SK-MEL-5 (cell line): ENCODE results near the gene SYTL3. TPM values are rescaled to one million over a fixed set of nuclear protein-coding genes. Genes with fewer than 3 reads are reported as not detected.
A peak's percentile ranks its signal among the peaks of the same experiment; 100 is the strongest.

ENCODE experiments used
- DNase-seq: peaks from one replicate; pipeline ENCODE4 v3.0.0-alpha.2; 2016; ENCODE audit warnings: low read depth, low spot score
- in situ Hi-C: cut with HindIII; loops from 2 replicates; pipeline ENCODE4 v1.10.0; 2016; ENCODE audit warnings: low sequenced_read_pairs, high pct_unique_total_duplicates, low pct_unique_long_range_greater_than_20kb
- total RNA-seq: library from RNA; depleted of rRNA; stranded (reverse); fragments of >200 nt; shearing (Covaris generic); gene quantifications from 2 replicates; pipeline ENCODE4 v1.2.3, GENCODE V29; 2014

The SYTL3 gene
- total RNA-seq, 1 experiment from 2014 or later = 0.92 TPM

DNA sequence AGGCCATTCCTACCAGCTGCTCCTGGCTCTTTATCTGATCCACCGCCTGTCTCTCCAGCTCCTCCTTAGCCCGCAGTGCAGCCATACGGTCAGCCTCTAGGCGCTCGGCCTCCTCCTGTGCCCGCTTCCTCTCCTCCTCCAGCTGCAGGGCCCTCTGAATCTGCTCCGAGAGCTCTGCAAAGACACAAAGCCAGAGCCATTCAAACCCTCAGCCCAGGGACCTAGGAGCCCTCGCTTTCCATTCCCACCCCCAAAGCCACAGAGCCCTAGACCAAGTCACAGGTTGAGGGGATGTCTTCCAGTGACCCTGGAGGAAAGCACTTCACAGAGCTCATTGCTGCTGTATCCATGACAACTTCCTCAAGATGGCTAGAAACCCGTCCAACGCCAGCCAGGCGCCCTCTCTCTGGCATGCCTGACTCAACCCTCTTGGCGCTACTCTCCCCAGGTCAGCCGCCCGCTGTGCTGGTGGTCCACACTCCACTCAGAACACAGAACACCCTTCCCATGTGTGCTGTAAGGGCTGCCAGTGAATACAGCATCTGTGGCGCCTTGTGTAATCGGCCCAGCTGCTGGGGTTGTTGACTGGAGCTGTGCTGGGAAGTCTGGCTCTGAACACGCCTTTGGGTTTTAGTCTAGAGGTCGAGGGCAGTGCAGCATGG lies 120.0 kb downstream of the SYTL3 start:
- in situ Hi-C loops = no loop called here
- no peak for DNase-seq

DNA sequence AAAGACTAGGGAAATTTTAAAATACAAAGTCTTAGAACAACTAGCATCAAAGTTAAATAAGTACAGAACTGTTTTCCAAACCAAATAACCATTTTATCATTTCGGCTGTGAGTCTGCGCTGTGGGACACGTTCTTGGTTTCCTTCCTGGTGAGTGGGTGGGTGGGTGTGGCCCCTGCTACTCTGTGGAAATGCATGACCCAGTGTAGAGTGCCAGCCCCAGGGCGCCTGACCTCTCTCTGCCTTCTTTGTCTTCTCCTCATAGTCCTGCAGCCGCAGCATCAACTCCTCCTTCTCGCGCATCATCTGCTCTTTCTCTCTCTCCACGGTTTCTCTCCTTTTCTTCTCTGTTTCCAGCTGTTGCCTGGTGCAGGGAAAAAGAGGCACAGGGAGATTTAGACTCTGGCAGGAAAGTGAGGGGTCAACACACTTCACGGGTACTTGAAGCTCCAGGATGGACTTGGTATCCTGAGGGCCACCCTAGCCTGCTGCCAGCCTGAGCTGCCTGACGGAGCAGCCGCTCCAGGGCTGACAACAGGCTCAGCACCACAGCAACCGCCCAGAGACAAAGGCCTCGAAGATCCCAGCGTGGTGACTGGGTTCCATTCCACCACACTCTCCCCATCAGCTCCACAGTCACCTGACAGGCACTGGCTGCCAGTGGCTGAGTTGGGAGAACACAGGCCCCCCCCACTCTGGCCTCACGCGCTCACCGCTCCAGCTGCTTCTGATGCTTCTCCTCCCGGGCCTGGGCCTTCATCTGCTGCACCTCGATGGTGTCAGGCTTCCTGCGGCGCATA lies 120.9 kb downstream of the SYTL3 start:
- no peak for DNase-seq
- in situ Hi-C loops = no loop called here

GRCh38 chr6:158771399-158772152 lies 121.7 kb downstream of the SYTL3 start:
- in situ Hi-C loops = no loop called here
- DNase-seq = no peak

DNA sequence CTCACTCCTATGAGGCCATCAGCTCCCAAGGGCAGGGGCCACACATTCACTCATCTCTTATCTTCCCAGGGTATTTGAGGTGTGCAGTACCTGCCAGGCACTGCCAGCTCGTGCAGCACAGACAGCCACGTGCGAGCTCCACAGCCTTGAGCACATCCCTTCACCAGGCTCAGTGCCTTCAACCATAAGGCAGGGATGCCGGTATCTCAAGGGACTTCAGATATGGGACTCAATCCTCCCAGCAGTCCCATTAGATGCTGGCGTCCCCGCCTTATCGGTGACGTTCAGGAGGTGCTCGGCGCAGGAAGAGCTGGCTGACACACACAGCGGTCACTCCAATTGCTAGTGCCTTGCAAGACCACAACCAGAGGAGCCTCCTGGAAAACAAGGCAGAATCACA lies 122.3 kb downstream of the SYTL3 start:
- no peak for DNase-seq
- in situ Hi-C loops = no loop called here

- no peak for DNase-seq
- in situ Hi-C loops = no loop called here
Observed at GRCh38 chr6:158772851-158773371, 123.1 kb downstream of the SYTL3 start.

- DNase-seq = peak; percentile 43
- in situ Hi-C loops = no loop called here
Observed at GRCh38 chr6:158773581-158774449, 124.0 kb downstream of the SYTL3 start.

GRCh38 chr6:158774717-158775449 lies 125.0 kb downstream of the SYTL3 start:
- in situ Hi-C loops = no loop called here
- no peak for DNase-seq

- DNase-seq = no peak
- in situ Hi-C loops = no loop called here
Observed at GRCh38 chr6:158775832-158776231, 126.0 kb downstream of the SYTL3 start.

DNA sequence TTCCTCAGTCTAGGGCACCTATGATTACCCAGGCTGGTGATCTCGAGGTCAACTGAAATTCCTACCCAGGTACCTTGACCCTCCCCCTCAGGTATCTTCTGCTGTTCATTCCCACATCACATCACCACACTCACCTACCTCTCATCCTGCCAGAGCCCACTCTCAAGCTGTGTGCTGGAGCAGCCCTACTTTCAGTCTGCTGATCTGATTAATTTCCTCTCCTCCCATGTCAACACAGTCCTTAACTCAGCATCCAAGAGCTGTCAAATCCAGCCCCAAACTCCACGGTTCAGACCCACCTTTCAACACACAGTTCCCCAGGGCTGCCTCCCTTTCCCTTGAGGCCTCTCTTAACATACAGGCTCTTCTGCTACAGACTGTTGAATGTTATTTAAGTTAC lies 126.9 kb downstream of the SYTL3 start:
- in situ Hi-C loops = no loop called here

DNA sequence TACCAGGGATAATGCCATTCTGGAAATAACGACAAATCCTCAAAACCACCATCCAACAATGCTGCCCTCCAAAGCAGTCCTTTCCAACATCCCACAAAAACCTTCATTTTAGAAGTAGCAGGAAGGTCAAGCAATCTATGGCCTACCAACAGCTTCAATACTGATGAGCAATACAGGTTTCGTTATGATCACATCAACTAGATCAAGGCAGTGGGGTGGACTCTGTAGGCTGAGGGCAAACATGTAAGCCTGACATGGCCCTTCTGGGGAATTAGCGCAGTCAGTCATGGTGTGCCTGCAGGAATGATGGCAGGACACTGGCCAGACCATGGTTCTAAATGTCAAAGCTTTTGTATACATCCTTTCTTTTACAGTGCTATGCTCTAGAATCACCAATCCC lies 127.7 kb downstream of the SYTL3 start:
- in situ Hi-C loops = no loop called here
- DNase-seq = no peak

More for the DNA sequence above, 126.9 kb downstream of the SYTL3 start:
- DNase-seq = no peak

DNA sequence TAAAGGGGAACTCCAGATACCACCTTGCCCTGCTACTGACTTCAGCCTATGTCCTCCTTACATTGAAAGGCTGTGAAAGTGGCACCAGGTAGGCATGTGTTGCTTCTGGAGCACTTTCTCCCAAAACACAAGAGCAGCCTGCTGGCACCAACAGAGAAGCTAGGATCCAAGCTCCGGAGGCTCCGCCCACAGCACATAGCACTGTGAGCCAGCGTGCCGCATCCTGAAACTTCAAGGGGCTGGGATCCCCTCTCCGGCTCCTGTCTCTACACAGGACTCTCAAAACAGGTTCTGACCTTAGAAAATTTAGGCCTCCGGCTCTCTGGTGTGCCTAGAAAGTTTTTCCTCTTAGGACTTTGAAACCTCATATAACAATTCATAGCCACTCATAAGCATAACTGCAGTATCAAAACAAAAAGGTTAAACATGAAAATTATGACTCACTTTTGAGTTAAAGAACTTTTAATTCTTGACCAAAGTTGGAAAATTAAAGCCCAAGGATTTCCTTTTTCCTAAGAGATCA lies 128.2 kb downstream of the SYTL3 start:
- in situ Hi-C loops = no loop called here
- no peak for DNase-seq

DNA sequence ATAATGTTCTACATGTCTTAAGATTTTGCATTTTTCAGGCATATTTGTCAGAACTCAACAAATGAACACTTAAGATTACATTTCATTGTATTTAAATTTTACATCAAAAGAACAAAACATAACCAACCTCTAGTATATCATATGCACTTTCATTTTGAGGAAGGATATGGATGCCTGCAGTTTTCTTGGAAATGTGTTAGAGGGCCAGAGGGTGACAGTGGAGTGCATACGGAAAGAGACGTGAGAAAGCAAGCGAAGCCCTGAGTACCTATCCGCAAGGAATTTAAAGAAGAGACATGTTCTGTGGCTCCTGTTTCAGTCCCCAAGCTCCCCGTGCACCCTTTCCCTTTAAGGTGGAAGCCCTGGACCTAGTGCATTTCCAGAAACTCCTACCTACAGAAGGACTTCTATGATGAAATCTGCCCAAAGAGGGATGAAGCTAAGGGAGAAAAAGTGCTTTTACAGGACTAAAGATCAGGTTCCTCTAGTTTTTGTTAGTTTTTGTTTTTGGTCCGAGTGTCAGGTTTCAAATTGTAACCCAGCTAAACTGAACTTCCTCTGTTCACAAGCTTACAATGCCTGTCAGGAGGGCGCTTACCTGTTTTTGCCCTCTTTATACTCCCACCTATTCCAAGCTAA lies 130.5 kb downstream of the SYTL3 start:
- in situ Hi-C loops = no loop called here

GRCh38 chr6:158780988-158781691 lies 131.3 kb downstream of the SYTL3 start:
- in situ Hi-C loops = no loop called here
- no peak for DNase-seq

More for the DNA sequence above, 130.5 kb downstream of the SYTL3 start:
- no peak for DNase-seq

- DNase-seq = no peak
- in situ Hi-C loops = no loop called here
Observed at GRCh38 chr6:158781692-158782373, 132.0 kb downstream of the SYTL3 start.
